Putamen (tissue), 1 donor: Measurements from ENCODE around the gene ASCL4.
"Not testable (repeated sequence)": the region's sequence is repeated elsewhere in the genome, so short reads cannot be mapped to it uniquely, and the experiment has no call there.

ENCODE experiments used
- DNase-seq: peaks from one replicate; pipeline ENCODE4 v3.0.0-alpha.2; 2016; ENCODE audit warnings: low spot score

Gene ASCL4, protein sequence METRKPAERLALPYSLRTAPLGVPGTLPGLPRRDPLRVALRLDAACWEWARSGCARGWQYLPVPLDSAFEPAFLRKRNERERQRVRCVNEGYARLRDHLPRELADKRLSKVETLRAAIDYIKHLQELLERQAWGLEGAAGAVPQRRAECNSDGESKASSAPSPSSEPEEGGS

DNA sequence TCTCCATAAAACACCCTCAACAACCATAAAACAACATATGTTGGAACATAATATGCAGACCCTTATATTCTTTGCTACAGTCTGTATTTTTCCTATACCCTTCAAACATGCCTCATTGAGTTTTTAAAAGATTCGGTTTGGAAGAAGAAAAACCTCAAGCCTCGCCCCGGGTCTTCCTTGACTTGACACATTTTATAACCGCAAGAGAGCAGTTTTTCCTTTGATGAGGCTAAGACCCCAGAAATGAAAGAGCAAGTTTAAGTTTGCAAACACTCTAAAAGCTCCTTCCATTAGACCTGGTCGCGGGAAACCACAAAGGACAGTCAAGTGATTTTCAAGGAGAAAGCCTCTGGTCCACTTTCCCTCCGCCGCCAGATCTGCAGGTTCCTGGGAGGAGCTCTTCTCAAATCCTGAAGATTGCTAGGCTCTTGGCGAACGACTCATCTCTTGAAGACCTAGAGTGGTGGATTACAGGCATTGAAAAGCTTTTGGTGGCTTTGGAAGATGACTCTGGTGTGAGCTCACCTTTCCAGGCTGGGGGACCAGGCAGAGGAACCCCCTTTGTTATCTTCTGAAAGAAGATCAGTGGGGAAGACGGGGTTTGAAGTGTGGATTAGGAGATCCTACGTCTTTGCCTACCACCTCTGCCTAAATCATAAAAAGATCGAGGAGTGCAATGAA is at the start of gene ASCL4:
Gene ASCL4 (plus strand): TSS at position 356 of the 681 bp plus-strand sequence. CDS start 515 bp downstream, outside the sequence.
- no peak for DNase-seq

- not testable (repeated sequence) for DNase-seq
Observed at GRCh38 chr12:107727327-107727726, 47.2 kb upstream of the ASCL4 start.

GRCh38 chr12:107727742-107728141 is 46.8 kb upstream of the ASCL4 start:
- not testable (repeated sequence) for DNase-seq

DNA sequence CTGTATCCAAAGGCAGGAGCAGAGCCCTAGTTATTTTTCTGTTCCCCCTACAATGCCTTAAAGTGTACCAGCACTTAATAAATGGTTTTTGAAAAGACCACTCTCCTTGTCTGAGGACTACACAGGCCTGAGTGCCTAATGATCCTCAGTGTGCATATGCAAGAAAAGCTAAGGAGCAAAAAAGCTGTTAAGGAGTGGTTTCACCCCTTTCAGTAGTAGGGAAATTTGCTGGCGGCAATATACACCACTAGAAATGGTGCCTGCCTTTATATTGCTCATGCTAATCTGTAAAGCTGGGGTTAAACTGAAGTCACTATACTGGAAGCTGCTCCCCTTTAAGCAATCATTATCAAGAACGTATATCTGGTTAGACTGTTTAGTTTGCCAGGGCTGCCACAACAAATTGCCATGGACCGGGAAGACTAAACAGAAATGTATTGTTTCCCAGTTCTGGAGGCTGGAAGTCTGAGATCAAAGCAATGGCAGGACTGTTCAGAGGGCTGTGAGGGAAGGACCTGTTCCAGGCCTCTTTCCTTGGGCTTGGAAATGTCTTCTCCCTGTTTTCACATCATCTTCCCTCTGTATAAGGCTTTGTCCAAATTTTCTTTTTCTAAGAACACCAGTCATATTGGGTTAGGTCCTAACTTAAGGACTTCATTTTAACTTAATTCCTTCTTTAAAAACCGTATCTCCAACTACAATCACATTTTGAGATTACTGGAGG is 43.7 kb upstream of the ASCL4 start:
- DNase-seq, result no peak

- no peak for DNase-seq
Observed at GRCh38 chr12:107731366-107731765, 43.1 kb upstream of the ASCL4 start.

GRCh38 chr12:107732365-107732764 is 42.1 kb upstream of the ASCL4 start:
- no peak for DNase-seq

DNA sequence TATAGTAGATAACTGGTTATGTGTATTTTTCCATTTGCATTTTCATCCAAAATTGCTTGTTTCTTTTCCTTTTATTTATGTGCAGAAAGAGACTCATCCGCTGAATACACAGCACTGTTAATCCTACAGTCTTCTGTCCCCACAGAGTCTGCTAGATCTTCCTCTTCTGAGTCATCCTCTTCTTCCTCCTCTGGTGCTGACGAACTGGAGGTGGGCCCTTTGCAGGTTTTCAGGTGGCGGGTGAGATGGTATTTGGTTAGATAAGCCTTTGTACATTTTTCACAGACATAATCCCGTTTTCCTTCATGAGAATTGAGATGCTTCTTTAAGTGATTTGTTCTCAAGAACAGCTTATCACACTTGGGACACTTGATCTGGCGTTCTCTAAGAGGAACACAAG is 40.4 kb upstream of the ASCL4 start:
- peak; percentile 19 for DNase-seq

DNA sequence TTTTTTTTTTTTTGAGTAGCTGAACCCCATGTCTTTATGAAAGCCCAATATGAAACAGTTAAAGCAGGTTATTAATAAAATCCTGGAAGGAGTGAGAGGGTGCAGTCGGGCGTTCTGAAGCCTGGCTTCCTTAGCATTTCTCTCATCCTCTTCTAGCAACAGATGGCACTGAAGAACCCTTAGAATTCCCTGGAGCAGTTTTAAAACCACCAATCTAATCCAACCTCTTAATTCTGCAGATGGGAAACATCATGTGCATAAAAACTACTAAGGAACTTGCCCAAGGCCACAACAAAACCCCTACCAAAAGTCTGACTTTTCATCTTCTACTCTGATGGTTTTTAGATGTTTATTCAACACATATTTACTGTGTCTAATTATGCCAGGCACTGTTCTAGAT is 38.7 kb upstream of the ASCL4 start:
- DNase-seq, result no peak

- no peak for DNase-seq
Observed at GRCh38 chr12:107736914-107737313, 37.6 kb upstream of the ASCL4 start.

- DNase-seq, result no peak
Observed at GRCh38 chr12:107748472-107748871, 26.0 kb upstream of the ASCL4 start.

GRCh38 chr12:107749083-107749482 is 25.4 kb upstream of the ASCL4 start:
- no peak for DNase-seq

- DNase-seq, result no peak
Observed at GRCh38 chr12:107759410-107759809, 15.1 kb upstream of the ASCL4 start.

- DNase-seq, result no peak
Observed at GRCh38 chr12:107760207-107760808, 14.2 kb upstream of the ASCL4 start.

GRCh38 chr12:107760809-107761501 is 13.5 kb upstream of the ASCL4 start, which contains the start of gene PRDM4:
Gene PRDM4, minus strand, starts transcription at chr12:107761137. Its CDS starts 622 bp downstream, at chr12:107760515.
- peak; percentile 95 for DNase-seq

GRCh38 chr12:107761502-107761904 is 13.0 kb upstream of the ASCL4 start:
- no peak for DNase-seq

DNA sequence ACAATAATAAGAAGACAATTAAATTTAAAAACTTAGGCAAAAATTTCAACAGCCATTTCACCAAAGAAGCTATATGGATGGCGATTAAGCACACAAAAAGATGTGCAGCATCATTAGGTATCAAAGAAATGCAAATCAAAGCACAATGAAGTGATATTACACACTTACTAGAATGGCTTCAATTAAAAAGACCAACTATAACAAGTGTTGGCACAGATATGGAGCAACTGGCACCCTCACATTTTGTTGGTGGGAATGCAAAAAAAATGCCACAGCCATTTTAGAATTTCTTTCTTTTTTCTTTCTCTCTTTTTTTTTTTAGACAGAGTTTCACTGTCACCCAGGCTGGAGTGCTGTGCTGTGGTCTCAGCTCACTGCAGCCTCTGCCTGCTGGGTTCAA is 11.6 kb upstream of the ASCL4 start:
- DNase-seq, result no peak

DNA sequence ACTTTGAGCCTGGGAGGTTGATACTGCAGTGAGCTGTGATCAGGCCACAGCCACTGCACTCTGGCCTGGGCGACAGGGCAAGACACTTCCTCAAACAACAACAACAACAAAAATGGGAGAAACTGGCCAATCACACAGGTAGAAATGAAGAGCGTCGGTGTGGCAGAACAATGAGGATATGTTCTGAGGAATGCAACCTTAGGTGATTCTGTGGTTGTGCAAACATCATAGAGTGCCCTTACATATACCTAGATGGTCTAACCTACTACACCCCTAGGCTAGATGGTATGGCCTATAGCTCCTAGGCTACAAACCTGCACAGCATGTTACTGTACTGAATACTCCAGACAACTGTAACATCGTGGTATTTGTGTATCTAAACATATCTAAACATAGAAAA is 9.9 kb upstream of the ASCL4 start:
- no peak for DNase-seq

- no peak for DNase-seq
Observed at GRCh38 chr12:107765316-107765715, 9.2 kb upstream of the ASCL4 start.

- DNase-seq, result no peak
Observed at GRCh38 chr12:107767466-107767865, 7.0 kb upstream of the ASCL4 start.

- no peak for DNase-seq
Observed at GRCh38 chr12:107775093-107775721, 703 bp downstream of the ASCL4 start.

- DNase-seq, result no peak
Observed at GRCh38 chr12:107776171-107776570, 1.7 kb downstream of the ASCL4 start.
